Measurements from ENCODE around the gene TRPV4.

GRCh38 chr12:109793826-109794501, 39.2 kb downstream of the TRPV4 start:
- TF ChIP-seq CTCF (IDR thresholded peaks at IDR 0.05) (no peak), EP300 (IDR thresholded peaks at IDR 0.05) (no peak), POLR2A (IDR thresholded peaks at IDR 0.05) (no peak), POLR2AphosphoS5 (IDR thresholded peaks at IDR 0.05) (no peak)
